ENCODE results near the gene PLEKHG4B. TPM values are rescaled to one million over a fixed set of nuclear protein-coding genes. Genes with fewer than 3 reads are reported as not detected.
A peak's percentile ranks its signal among the peaks of the same experiment; 100 is the strongest.

PLEKHG4B gene
- total RNA-seq, 1 donor from 2014 or later = 5.4 TPM

DNA sequence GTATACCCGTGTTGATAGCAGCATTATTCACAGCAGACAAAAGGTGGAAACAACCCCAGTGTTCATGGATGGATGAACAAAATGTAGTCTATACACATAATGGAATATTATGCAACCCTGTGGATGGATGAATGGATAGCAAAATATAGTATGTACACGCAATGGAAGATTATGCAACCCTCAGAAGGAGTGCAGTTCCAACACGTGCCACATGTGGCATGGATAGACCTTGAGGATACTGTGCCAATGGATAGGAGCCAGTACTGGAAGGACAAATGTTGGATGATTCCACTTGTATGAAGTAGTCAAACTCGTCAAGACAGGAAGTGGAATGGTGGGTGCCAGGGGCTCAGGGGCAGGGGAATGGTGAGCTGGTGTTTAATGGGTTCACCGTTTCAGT is 44.9 kb downstream of the PLEKHG4B start:
- Histone ChIP-seq H3K27me3 (ENCODE audit: control insufficient read depth, insufficient read depth, low read length) (no peaks in the 10 kb centered on the region), H3K4me3 (ENCODE audit: low read depth, low read length) (no peak overlapping the region), H3K36me3 (ENCODE audit: control insufficient read depth, insufficient read depth, low read length) (no peaks in the 10 kb centered on the region)
- no peak for DNase-seq (ENCODE audit: low read depth)
- TF ChIP-seq CTCF (IDR thresholded peaks at IDR 0.05; ENCODE audit: insufficient read depth, low read length, poor library complexity, severe bottlenecking) = peak; percentile 5

DNA sequence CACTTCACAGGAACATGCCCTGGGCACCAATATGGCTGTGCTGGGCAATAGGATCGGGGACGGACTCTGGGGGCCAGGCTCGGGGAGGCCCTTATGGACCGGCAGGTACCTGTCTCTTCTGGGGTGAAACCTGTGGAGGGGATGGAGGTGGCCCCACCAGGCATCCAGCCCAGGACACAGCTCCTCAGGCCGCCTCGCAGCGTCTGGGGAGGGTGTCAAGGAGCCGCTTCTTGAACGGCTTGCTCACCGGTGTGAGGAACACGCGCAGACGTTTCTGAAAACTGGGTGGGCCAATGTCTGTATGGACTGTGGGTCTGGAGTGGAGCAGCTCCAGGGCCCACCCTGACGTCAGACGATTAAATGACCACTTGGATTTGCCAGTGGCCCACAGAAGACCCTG is 45.8 kb downstream of the PLEKHG4B start:
- TF ChIP-seq CTCF (IDR thresholded peaks at IDR 0.05; ENCODE audit: insufficient read depth, low read length, poor library complexity, severe bottlenecking) = no peak
- DNase-seq (ENCODE audit: low read depth) = no peak
- no peak overlapping the region for H3K4me3 ChIP-seq (ENCODE audit: low read depth, low read length)
- no peaks in the 10 kb centered on the region for H3K27me3 ChIP-seq (ENCODE audit: control insufficient read depth, insufficient read depth, low read length)
- H3K36me3 ChIP-seq (ENCODE audit: control insufficient read depth, insufficient read depth, low read length) = no peaks in the 10 kb centered on the region

- no peak for DNase-seq (ENCODE audit: low read depth)
- no peak overlapping the region for H3K4me3 ChIP-seq (ENCODE audit: low read depth, low read length)
- TF ChIP-seq CTCF (IDR thresholded peaks at IDR 0.05; ENCODE audit: insufficient read depth, low read length, poor library complexity, severe bottlenecking) = no peak
- no peaks in the 10 kb centered on the region for H3K36me3 ChIP-seq (ENCODE audit: control insufficient read depth, insufficient read depth, low read length)
- no peaks in the 10 kb centered on the region for H3K27me3 ChIP-seq (ENCODE audit: control insufficient read depth, insufficient read depth, low read length)
Observed at GRCh38 chr5:138936-139335, 47.0 kb downstream of the PLEKHG4B start.

GRCh38 chr5:139579-140442 is 47.8 kb downstream of the PLEKHG4B start:
- DNase-seq (ENCODE audit: low read depth) = no peak
- Histone ChIP-seq H3K36me3 (ENCODE audit: control insufficient read depth, insufficient read depth, low read length) (no peaks in the 10 kb centered on the region), H3K27me3 (ENCODE audit: control insufficient read depth, insufficient read depth, low read length) (no peaks in the 10 kb centered on the region), H3K4me3 (ENCODE audit: low read depth, low read length) (no peak overlapping the region)
- no peak for TF ChIP-seq CTCF (IDR thresholded peaks at IDR 0.05; ENCODE audit: insufficient read depth, low read length, poor library complexity, severe bottlenecking)

DNA sequence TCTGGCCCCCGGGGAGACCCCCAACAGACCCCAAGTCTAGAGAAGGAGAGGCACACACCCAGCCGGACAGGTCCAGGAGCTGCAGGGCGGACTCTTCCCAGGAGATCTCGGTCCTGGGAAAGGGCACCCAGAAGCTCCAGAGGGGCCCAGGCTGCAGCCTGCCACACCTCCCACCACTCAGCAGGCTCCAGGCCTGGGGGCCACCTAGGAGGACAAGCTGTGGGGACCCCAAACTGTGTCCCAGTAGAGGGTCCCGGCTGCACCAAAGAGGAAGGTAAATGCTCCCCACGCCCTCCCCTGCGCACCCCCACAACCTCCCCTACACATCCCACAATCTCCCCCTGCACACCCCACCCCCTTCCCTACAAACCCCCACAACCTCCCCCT is 48.5 kb downstream of the PLEKHG4B start:
- no peak for DNase-seq (ENCODE audit: low read depth)
- no peak for TF ChIP-seq CTCF (IDR thresholded peaks at IDR 0.05; ENCODE audit: insufficient read depth, low read length, poor library complexity, severe bottlenecking)
- H3K27me3 ChIP-seq (ENCODE audit: control insufficient read depth, insufficient read depth, low read length) = no peaks in the 10 kb centered on the region
- no peaks in the 10 kb centered on the region for H3K36me3 ChIP-seq (ENCODE audit: control insufficient read depth, insufficient read depth, low read length)
- H3K4me3 ChIP-seq (ENCODE audit: low read depth, low read length) = no peak overlapping the region

GRCh38 chr5:141211-141610 is 49.2 kb downstream of the PLEKHG4B start:
- H3K27me3 ChIP-seq (ENCODE audit: control insufficient read depth, insufficient read depth, low read length) = no peaks in the 10 kb centered on the region
- TF ChIP-seq CTCF (IDR thresholded peaks at IDR 0.05; ENCODE audit: insufficient read depth, low read length, poor library complexity, severe bottlenecking) = no peak
- H3K4me3 ChIP-seq (ENCODE audit: low read depth, low read length) = no peak overlapping the region
- H3K36me3 ChIP-seq (ENCODE audit: control insufficient read depth, insufficient read depth, low read length) = no peaks in the 10 kb centered on the region
- DNase-seq (ENCODE audit: low read depth) = no peak
